Prostate gland (tissue), 2 donors: ENCODE data around the gene ASIC1. TPM values are rescaled to one million over a fixed set of nuclear protein-coding genes. Genes with fewer than 3 reads are reported as not detected.
"Not testable (repeated sequence)": the region's sequence is repeated elsewhere in the genome, so short reads cannot be mapped to it uniquely, and the experiment has no call there.

Source experiments
- DNase-seq: peaks from one replicate; pipeline ENCODE4 v3.0.0-alpha.2; 2019; ENCODE audit warnings: low spot score
- H3K27ac ChIP-seq, 2 donors: fragments of 200-600 bp; sonication (generic); 2 replicates each; pipeline ENCODE4 v1.5.1; 2017 to 2019
- H3K27me3 ChIP-seq: fragments of 200-600 bp; sonication (generic); replicated peaks from 2 replicates; pipeline ENCODE4 v1.5.1; 2019; ENCODE audit not compliant: insufficient read depth
- H3K36me3 ChIP-seq, 2 donors: fragments of 200-600 bp; sonication (generic); 1 replicate in 1 of 2; 2 replicates in 1 of 2; pipeline versions ENCODE4 v1.5.1 to v1.8.1; 2017 to 2019
- H3K4me1 ChIP-seq: fragments of 200-600 bp; sonication (generic); replicated peaks from 2 replicates; pipeline ENCODE4 v1.5.1; 2019
- H3K4me3 ChIP-seq, 2 donors: fragments of 200-600 bp; sonication (generic); 2 replicates each; pipeline ENCODE4 v1.5.1; 2017 to 2019
- H3K9me3 ChIP-seq: fragments of 200-600 bp; sonication (generic); 2 replicates; pipeline ENCODE4 v1.5.1; 2017
- POLR2A ChIP-seq: fragments of 450-650 bp; IDR thresholded peaks from one replicate; pipeline ENCODE4 v1.6.1; 2016; ENCODE audit warnings: antibody characterized with exemption, mild to moderate bottlenecking
- POLR2AphosphoS5 ChIP-seq: sonication (generic); formaldehyde crosslinking; IDR thresholded peaks from one replicate; pipeline ENCODE4 v1.6.1; 2017; ENCODE audit warnings: antibody characterized with exemption
- WGBS: methylation state at CpG from one replicate; pipeline ENCODE4 v1.1.5; 2018; 5-methylcytosine and 5-hydroxymethylcytosine counted together
- intact Hi-C: fragments of 100-400 bp; cut with DNase I; formaldehyde crosslinking; loops from one replicate; pipeline ENCODE4 v1.14.2; 2022
- total RNA-seq, 2 donors: library from RNA; depleted of rRNA; stranded (reverse); fragments of >200 nt; gene quantifications; one replicate each; pipeline ENCODE4 v1.1.0, GENCODE V29; 2016
- TF ChIP-seq, protein P1 (sequence below), 4 experiments: fragments of 200-600 bp in 2 of 4; fragments of 450-650 bp in 2 of 4; sonication (generic) in 2 of 4; IDR thresholded peaks; 1 replicate in 3 of 4; 2 replicates in 1 of 4; pipeline ENCODE4 v1.5.1; 2016 to 2019; ENCODE audit warnings: antibody characterized with exemption in 4 of 4, mild to moderate bottlenecking in 2 of 4, moderate library complexity in 2 of 4

Gene ASIC1
- total RNA-seq, 2 donors from 2014 or later = 2.7 to 3.2 TPM

DNA sequence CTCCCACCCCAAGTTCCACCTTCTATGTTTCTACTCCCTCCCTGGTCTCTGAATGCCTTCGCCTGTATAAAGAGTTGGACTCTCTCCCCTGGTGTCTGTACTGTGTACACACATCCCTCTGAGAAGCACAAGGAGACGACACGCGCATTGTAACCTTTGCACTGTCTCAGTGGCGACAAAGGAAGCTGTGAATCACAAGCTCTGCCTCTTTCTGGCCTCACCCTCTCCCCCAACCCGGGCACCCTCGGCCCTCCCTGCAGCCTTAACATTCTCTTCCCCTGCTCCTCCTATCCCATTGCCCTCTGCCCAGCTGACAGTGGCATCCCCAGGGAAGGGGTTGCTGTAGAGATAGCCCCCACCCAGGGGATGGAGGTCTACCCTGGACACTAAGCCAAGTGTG is 25.2 kb downstream of the ASIC1 start:
- Histone ChIP-seq H3K4me3 (no peak overlapping the region), H3K27me3 (no peaks in the 10 kb centered on the region), H3K36me3 (no peaks in the 10 kb centered on the region), H3K27ac (no peak overlapping the region), H3K4me1 (no peaks in the 10 kb centered on the region), H3K9me3 (no peaks in the 10 kb centered on the region)
- intact Hi-C loops = no loop called here
- DNase-seq = no peak
- 72% methylated on average over 7 of the region's 7 CpGs for WGBS
- TF ChIP-seq POLR2A = no peak
- TF ChIP-seq, protein P1, sequence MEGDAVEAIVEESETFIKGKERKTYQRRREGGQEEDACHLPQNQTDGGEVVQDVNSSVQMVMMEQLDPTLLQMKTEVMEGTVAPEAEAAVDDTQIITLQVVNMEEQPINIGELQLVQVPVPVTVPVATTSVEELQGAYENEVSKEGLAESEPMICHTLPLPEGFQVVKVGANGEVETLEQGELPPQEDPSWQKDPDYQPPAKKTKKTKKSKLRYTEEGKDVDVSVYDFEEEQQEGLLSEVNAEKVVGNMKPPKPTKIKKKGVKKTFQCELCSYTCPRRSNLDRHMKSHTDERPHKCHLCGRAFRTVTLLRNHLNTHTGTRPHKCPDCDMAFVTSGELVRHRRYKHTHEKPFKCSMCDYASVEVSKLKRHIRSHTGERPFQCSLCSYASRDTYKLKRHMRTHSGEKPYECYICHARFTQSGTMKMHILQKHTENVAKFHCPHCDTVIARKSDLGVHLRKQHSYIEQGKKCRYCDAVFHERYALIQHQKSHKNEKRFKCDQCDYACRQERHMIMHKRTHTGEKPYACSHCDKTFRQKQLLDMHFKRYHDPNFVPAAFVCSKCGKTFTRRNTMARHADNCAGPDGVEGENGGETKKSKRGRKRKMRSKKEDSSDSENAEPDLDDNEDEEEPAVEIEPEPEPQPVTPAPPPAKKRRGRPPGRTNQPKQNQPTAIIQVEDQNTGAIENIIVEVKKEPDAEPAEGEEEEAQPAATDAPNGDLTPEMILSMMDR (IDR thresholded peaks at IDR 0.05) = no peak
- no peak for TF ChIP-seq POLR2AphosphoS5

DNA sequence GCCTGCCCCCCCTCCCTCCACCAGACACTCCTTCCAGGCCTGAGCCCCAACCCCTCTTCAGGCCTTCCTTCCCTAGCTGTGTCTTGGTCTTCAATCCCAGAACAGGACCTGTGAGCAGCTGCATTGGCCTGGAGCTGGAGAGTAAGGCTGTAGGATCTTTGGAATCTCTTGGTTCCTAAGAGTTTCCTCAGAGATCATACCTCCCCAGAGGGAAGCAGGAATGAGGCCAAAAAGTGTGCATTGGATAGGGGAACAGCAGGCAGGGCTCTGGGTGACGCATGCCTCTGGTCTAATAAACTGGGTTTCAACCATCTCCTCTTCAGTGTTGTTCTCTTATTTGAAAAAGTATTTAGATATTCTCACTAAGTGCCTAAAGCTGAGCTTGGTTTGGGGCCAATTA is 25.9 kb downstream of the ASIC1 start:
- no peak for DNase-seq
- no peak for TF ChIP-seq POLR2A
- TF ChIP-seq, protein P1 (IDR thresholded peaks at IDR 0.05) = no peak
- TF ChIP-seq POLR2AphosphoS5 = no peak
- H3K4me3 ChIP-seq = no peak overlapping the region
- H3K27me3 ChIP-seq = no peaks in the 10 kb centered on the region
- H3K27ac ChIP-seq = no peak overlapping the region
- WGBS = 74% methylated on average over 1 of the region's 1 CpG
- intact Hi-C loops = no loop called here
- H3K4me1 ChIP-seq = no peaks in the 10 kb centered on the region
- no peaks in the 10 kb centered on the region for H3K36me3 ChIP-seq
- no peaks in the 10 kb centered on the region for H3K9me3 ChIP-seq

DNA sequence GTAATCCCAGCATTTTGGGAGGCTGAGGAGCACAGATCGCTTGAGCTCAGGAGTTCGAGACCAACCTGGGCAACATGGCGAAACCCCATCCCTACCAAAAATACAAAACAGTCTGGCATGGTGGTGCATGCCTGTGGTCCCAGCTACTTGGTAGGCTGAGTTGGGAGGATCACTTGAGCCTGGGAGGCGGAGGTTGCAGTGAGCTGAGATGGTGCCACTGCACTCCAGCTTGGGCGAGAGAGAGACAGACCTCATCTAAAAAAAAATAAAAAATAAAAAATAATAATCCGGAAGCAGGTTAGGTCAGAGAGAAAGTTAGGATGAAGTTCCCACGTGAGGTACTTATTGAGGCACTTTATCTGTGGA is 27.0 kb downstream of the ASIC1 start:
- intact Hi-C loops, DNase-seq, H3K27me3 ChIP-seq, H3K36me3 ChIP-seq, H3K4me1 ChIP-seq, H3K9me3 ChIP-seq: not testable (repeated sequence)
- WGBS = 39% methylated on average over 7 of the region's 7 CpGs
- Histone ChIP-seq H3K27ac (peak overlapping the region; percentile 95 to 97), H3K4me3 (peak overlapping the region; percentile 91 to 99)

DNA sequence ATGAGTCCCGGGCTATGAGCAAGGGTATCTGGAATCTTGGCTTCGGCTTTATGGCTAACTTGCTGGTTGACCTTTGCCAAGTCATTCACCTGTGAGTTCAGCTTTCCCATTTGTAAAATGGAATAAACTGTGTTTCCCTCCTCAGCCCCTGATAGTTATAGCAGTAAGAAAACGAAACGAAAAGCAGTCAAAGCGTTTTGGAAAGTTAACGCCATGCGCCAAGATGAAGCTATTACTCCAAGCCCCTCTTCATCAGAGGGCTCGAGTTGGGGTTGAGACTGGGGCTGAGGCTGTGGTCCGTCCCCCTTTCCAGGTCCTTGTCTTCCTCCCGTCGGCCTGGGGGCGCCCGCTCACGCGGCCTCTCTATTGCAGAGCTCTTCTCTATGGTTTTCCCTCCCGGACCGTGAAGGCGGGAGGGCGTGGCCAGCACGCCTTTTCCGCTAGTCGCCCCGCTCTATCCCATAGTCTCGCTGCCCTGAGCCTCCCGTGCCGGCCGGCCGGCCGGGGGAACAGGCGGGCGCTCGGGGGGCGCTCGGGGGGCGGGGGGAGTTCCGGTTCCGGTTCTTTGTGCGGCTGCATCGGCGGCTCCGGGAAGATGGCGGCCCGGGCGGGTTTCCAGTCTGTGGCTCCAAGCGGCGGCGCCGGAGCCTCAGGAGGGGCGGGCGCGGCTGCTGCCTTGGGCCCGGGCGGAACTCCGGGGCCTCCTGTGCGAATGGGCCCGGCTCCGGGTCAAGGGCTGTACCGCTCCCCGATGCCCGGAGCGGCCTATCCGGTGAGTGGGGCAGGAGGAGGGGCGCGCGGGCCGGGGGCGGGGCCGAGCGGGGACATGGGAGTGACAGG is 27.6 kb downstream of the ASIC1 start, which contains the start of gene SMARCD1:
Gene SMARCD1 (plus strand): TSS at position 568 of the 840 bp plus-strand sequence. CDS start 28 bp downstream, at position 596.
- TF ChIP-seq, protein P1 (IDR thresholded peaks at IDR 0.05) = peak in 3 of 4 experiments; percentile 45 to 57 (median 53)
- TF ChIP-seq POLR2AphosphoS5 (peak; percentile 61), POLR2A (no peak)
- Histone ChIP-seq H3K4me3 (peak within 1 kb of the TSS; percentile 91 to 99), H3K9me3 (no peaks in the 10 kb centered on the region), H3K4me1 (no peaks in the 10 kb centered on the region), H3K27me3 (no peaks in the 10 kb centered on the region), H3K27ac (peak within 1 kb of the TSS; percentile 95 to 97), H3K36me3 (peaks cover 0 to under 1% of the 10 kb centered on the region in 2 donors)
- DNase-seq = peak; percentile 90
- under 1% methylated on average over 59 of the region's 69 CpGs for WGBS
- intact Hi-C loops = loop anchor here (5.0 kb wide), 1 partner anchor 82 kb away; the partner anchor contains the start of gene CERS5

DNA sequence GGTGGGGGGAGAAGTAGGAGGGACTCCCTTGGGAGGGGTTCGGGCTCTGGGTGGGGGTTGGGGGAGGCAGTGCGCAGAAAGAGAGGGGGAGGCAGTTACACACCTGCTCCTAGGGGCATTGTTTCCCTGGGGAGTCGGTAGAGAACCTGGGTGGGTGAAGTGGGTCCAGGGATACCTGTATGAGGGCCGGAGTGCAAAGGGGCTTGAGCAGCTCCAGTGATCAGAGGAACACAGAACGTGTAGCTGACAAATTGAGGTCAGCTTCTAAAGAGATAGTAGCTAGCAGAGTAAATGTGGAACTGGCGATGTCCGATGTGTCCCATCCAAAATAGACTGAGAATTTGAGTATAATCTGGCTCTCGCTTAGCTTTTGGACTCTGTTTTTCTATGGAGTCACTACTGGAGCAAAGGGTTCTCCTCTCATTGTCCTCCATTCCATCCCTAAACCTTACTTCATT is 28.2 kb downstream of the ASIC1 start:
- intact Hi-C loops = loop anchor here (5.0 kb wide), 1 partner anchor 82 kb away; the partner anchor contains the start of gene CERS5
- H3K27me3 ChIP-seq = no peaks in the 10 kb centered on the region

More for the DNA sequence above, 28.2 kb downstream of the ASIC1 start:
- peak overlapping the region; percentile 91 to 99 for H3K4me3 ChIP-seq
- 3% methylated on average over 8 of the region's 8 CpGs for WGBS
- peaks cover 0 to 5% of the 10 kb centered on the region in 2 donors for H3K36me3 ChIP-seq
- no peaks in the 10 kb centered on the region for H3K9me3 ChIP-seq
- H3K4me1 ChIP-seq = no peaks in the 10 kb centered on the region
- H3K27ac ChIP-seq = peak overlapping the region; percentile 95 to 97
- TF ChIP-seq POLR2A (no peak), POLR2AphosphoS5 (no peak)
- TF ChIP-seq, protein P1 (IDR thresholded peaks at IDR 0.05) = no peak
- no peak for DNase-seq
